Measurements from ENCODE around the gene TCF7L1.

DNA sequence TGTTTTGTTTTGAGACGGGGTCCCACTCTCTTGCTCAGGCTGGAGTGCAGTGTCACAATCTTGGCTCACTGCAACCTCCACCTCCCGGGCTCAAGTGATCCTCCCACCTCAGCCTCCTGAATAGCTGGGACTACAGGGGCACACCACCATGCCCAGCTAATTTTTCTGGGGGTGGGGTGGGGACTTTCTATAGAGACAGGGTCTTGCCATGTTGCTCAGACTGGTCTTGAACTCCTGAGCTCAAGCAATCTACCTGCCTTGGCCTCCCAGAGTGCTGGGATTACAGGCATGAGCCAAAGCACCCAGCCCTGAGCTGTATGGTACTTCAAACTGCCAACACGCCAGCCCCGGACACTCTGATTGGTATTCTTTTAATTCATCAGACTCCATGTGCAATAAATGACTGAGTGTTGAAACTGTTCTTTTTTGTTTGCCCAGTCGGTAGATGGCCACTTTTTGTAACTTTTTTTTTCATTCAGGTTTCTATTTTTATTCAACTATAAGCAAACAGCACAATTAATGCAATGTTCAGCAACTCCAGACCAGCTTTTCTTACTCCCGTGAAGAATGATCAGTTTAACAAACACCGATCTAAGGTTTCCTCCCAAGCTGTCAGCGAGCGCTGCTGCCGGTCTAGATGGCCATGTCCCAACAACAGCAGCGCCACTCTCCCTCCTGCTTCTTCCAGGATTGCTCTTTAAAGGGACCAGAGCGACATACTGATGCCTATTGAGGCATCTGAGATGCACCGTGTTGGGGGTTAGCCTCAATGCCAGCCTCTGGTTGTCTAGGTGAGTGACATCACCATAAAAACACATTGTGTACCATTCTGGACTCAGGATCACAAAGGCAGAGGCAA is 207.1 kb downstream of the TCF7L1 start:
- TF ChIP-seq POLR2A (IDR thresholded peaks at IDR 0.05; ENCODE audit: extremely low read depth, insufficient read length): no peak
- TF ChIP-seq, protein P1, sequence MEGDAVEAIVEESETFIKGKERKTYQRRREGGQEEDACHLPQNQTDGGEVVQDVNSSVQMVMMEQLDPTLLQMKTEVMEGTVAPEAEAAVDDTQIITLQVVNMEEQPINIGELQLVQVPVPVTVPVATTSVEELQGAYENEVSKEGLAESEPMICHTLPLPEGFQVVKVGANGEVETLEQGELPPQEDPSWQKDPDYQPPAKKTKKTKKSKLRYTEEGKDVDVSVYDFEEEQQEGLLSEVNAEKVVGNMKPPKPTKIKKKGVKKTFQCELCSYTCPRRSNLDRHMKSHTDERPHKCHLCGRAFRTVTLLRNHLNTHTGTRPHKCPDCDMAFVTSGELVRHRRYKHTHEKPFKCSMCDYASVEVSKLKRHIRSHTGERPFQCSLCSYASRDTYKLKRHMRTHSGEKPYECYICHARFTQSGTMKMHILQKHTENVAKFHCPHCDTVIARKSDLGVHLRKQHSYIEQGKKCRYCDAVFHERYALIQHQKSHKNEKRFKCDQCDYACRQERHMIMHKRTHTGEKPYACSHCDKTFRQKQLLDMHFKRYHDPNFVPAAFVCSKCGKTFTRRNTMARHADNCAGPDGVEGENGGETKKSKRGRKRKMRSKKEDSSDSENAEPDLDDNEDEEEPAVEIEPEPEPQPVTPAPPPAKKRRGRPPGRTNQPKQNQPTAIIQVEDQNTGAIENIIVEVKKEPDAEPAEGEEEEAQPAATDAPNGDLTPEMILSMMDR (IDR thresholded peaks at IDR 0.05; ENCODE audit: low read depth, low read length): no peak

Data from NB4 (cell line).